ENCODE measurements around the gene SLC9A9.

The SLC9A9 gene

GRCh38 chr3:143332026-143332425 is 516.2 kb downstream of the SLC9A9 start:
- no peak for DNase-seq

DNA sequence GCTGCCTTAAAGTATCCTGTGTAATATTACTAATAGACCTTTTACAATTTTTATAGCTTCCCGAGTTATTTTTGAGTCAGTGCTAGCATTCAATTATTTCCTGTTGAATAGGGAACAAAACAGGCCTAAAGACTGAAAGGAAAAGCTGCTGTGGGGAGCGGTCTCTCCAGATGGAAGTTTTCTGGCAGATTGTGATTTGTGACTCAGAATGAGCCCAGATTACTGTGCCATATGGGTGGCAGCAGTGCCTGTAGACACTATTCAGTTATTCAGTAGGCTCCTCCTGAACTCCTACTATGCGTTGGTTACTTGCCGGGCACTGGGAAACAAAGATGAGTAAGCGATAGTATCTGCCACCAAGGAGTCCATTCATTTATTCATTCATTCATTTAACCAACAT is 516.9 kb downstream of the SLC9A9 start:
- peak in 21 of 58 donors; percentile 5 to 47 (median 24) for DNase-seq

DNA sequence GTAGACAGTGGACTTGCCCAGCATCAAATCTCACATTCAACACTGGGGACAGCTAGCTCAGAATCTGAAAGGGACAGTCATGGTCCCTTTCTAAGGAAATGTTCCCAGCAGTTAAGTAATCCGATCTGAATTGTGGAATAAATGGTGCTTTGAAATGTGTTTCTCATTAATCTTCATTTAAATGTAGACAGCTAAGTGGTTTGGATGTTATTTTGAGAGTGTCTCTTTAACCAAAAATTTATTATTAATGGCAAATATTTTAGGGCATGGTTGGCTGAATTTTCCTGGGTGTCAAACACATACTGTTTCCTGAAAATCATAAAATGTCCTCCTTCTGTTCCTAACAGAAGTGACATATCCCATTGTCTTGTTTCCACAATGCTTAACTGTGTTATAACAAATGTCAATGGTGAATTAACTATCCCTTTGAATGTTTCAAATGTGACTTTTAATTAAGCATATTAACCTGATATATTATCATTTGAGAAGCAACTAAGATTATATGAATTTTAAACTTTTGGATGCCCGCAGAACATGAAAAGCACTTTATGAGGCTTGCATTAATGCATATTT is 517.9 kb downstream of the SLC9A9 start:
- DNase-seq: no peak

DNA sequence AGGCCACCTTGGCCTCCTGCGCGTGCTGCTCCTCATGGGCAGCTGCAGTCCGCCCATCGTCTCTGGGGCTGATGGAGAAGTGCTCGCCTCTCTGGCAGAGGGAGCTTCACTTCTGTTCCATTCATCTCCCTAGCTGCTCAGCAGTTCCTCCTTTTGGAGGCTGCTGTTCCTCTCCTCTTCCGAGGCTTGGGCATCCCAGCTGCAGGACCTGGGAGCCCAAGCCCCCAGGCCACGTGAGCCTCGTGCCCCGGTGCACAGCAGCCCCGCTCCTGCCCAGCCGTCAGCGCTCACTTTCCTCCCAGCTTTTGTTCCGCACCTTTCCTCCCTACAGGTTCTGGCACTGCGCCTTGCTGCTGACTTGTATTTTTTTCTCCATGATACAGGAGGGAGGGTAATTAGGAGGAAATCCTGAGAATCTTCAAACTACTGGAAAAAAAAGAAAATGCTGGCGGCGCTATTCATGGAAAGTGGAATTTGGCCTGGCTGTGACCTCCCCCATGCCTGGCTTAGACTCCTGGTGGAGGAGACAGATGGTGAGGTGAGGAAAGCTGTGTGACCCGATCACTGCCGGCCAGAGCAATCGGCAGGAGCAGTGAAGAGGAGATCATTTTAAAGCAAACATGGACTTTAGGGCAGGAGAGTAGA is 518.6 kb downstream of the SLC9A9 start:
- peak in 1 of 58 donors; percentile 11 for DNase-seq

- no peak for DNase-seq
These were observed 519.8 kb downstream of the SLC9A9 start for GRCh38 chr3:143328451-143328850.

DNA sequence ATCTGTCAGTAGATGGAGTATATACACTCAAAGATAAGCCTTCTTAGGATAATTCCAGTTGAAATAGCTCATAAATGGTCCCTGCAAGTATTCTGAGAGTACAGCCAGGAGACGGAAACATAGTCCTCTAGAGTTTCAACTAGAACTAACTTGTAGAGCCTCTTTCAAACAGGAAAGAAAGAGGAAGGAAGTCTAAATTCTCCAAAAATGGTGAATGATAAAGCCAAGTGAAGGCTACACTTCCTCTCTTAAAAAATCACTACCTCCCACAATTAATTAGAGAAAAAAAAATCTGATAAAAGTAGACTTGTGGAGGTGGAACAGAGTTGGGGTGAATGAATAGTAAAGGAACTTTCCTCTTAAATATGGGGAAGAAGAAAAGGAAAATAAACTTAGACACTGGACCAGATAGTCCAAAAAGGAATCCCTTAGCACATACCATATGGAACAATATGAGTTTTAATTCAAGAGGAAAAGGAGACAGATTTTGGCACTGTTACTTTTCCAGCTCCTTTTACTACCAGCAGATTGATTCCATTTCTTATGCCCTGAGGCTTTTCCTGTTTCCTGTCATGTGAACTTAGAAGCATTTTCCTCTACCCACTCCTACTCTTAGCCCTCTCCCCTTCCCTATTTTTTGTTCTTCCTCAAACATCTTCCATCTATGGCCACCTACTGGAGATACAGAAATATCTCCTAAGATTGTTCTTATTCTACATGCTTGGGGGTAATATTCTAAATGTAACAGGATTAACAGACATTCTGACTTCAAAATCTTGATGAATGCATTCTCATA is 521.1 kb downstream of the SLC9A9 start:
- no peak for DNase-seq

DNA sequence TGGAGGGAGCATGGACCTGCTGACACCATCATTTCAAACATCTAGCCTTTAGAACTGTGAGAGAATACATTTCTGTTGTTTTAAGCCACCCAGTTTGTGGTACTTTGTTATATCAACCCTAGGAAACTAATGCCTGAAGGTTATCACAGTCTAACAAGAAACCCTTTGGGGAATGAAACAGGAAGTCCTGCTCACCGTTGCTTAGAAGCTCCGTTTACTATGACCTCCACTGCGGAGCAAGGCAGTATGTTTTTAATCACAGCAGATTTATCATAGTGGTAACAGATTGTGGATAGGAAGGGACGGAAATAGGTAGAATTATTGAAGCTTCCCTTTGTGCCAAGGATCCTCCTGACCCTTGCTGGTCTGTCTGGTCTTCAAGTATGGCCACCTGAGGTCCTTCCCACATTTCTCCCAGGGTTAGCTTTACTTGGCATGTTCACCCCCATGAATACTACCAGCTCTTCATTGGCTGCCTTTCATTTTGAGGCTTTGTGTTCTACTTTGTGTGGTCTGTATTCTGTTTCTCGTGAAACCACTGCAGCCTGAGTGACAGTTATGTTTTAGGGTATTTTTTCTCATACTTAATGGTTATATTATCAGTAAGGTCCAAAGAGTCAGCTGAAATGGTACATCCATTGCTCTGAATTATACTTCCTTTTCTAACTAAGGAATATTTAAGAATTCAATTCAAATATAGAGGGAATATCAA is 527.1 kb downstream of the SLC9A9 start:
- no peak for DNase-seq

- no peak for DNase-seq
These were observed 532.5 kb downstream of the SLC9A9 start for GRCh38 chr3:143315766-143316165.

DNA sequence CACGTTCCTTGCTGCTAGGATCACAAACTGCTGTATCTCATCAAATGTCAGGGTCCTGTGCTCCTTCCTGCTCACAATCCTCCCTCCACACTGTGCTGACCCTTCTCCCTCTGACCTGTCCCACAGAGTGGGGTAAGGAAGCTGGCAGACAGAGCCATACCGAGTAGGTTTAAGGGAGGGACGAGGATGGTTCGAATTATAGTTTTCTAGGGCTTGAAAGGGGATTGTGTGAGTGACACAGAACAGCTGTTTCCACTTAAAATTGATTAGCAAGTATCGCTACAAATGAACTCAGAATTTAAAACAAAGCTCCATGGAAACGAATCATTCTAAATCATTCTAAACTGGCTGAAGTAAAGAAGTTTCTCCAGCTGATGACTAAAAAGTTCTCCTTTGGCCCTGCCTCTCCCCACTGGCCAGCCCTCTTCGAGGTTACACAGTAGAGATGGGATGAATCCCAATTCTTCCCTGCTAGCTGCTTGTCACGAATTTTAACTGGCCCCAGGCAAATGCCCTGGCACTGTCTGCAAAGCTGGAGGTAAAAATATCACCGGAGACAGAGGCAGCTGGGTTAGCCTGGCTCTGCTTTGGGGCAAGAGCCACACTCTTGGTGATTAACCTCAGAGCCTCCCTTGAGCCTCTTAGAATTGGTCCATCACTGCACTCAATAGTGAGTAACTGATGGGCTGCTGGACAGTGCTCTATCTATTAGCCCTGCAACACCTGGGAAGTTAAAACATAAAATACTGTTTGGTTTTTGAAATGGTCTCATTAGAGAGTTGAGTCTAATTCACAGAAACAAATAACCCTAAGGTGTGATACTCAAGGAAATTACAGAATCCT is 533.8 kb downstream of the SLC9A9 start:
- DNase-seq: no peak

DNA sequence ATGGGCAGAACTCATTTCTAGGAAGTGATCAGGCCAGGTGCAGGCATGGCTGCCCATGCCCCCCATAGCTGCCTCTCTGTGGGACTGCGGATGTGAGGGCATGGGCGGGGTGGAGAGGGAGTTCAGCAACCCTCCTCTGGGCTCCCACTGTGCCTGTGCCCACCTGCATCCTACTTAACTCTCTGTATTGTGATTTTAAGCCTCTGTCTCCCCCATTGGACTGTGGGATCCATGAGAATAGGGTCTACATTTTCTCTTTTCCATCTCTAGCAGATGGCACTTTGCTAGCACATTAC is 534.4 kb downstream of the SLC9A9 start:
- no peak for DNase-seq

- DNase-seq: no peak
These were observed 535.0 kb downstream of the SLC9A9 start for GRCh38 chr3:143313025-143313892.

- no peak for DNase-seq
These were observed 537.2 kb downstream of the SLC9A9 start for GRCh38 chr3:143311096-143311495.

- DNase-seq: no peak
These were observed 538.6 kb downstream of the SLC9A9 start for GRCh38 chr3:143309705-143310104.

GRCh38 chr3:143307613-143308183 is 540.6 kb downstream of the SLC9A9 start:
- DNase-seq: no peak

- no peak for DNase-seq
These were observed 541.9 kb downstream of the SLC9A9 start for GRCh38 chr3:143306407-143306806.

DNA sequence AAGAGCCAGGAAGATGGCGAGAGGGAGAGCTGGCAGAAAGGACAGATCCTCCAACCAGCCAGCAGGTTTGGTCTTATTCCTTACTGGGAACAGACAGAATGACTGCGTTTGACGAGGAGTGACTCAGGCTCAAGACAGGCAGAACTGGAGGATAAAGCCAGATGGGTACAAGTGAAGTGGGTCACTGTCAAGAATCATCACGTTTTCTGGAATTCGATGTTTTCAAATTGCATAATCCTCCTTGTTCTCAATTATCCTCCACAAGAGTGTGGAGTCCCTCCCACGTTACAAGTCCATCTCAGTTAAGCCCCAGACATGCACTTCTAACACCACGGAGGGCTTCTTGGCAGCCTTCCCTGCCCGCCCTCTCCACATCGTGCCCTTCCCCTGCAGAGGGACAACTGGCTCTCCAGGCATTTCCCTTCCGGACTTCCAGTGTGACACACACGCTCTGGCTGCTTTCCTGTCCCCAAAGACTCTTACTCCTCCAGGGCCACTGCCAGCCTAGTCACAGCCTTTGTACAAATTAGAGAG is 545.6 kb downstream of the SLC9A9 start:
- DNase-seq: peak in 5 of 58 donors; percentile 10 to 39 (median 17)

DNA sequence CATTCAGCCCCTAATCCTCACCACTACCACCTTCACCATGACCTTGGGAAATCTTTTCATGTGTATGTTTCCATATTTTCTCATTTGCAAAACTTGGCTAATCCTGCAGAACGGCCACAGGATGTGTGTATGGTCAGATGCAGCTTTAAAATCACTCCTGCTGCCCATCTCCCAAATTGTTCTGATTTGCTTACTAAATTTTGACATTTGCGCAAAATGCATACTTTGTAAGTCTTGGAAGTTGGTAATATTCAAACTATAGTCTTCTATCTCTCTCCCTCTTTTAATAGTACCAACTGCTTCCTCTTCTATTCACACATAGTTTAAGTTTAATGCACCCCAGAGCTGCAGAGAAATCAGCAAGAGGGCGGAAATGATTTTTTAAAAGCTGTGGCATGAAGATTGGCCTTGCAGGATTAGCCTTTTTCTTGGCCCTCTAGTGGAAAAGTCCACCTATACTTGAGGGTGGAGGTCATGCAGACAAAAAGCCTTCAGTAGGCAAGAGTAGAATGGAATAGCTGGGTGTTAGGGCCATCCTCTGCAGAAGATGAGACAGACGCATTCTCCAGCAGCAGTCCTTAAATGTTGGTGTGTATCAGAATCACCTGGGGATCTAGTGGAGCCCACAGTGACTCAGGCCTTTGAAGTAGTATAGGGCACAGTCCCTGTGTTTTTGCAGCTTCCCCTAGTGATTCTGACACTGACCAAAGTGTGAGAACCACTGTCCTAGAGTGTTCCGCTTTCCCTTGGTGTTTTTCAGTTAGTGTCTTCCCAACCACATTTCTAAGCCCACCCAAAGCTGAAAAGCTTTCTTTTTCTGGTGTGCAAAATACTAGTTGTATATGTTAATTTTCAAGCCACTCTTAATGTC is 547.0 kb downstream of the SLC9A9 start:
- no peak for DNase-seq

DNA sequence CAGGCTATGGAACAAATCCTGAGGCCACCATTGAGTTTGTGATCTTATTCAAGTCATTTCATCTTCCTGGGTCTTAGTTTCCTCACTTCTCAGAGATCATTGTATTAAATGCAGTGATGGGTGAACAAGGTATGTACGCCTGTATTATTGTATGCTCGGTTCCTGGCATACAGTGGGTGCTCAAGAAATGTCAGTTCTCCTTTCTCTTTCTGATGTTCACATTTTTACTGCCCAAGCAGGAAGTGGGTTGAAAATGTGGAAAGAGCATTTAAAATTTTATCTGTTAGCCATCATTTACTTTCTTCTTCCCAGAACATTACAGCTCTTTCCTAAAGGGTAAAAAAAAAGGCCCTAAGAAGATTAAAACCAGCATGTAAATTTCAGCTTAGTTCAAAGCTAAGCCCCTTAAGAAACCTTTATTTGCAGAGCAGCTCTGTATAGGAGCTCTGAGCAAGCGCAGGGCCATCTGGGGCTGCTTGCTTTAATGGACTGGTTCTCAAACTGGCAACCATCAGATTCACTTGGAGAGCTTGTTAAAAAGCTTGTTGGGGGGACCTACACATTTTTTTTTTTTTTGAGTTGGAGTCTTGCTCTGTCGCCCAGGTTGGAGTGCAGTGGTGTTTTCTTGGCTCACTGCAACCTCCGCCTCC is 549.3 kb downstream of the SLC9A9 start:
- DNase-seq: no peak
